ENCODE data around the gene TMEM272.
"Not testable (repeated sequence)": the region's sequence is repeated elsewhere in the genome, so short reads cannot be mapped to it uniquely, and the experiment has no call there.

The TMEM272 gene

GRCh38 chr13:51826606-51827005 is 18.4 kb downstream of the TMEM272 start:
- POLR2A ChIA-PET, result no interaction called here
- TF ChIP-seq CTBP1 (IDR thresholded peaks at IDR 0.05; ENCODE audit: borderline replicate concordance) (no peak), FOXA1 (IDR thresholded peaks at IDR 0.05) (no peak), FOXM1 (IDR thresholded peaks at IDR 0.05; ENCODE audit: borderline replicate concordance) (no peak)
- CTCF ChIA-PET, result no interaction called here
- no peak for DNase-seq (ENCODE audit: extremely low spot score)

- TF ChIP-seq SUZ12 (IDR thresholded peaks at IDR 0.05), result no peak
- TF ChIP-seq ELF4 (IDR thresholded peaks at IDR 0.05), result no peak
- TF ChIP-seq BHLHE40 (IDR thresholded peaks at IDR 0.05; ENCODE audit: borderline replicate concordance), result no peak
- no peak for TF ChIP-seq HDGF (IDR thresholded peaks at IDR 0.05; ENCODE audit: borderline replicate concordance)
- no peak for TF ChIP-seq CTBP1 (IDR thresholded peaks at IDR 0.05; ENCODE audit: borderline replicate concordance)
- no peak for TF ChIP-seq ARNT (IDR thresholded peaks at IDR 0.05)
- no peak for TF ChIP-seq ZNF384 (IDR thresholded peaks at IDR 0.05)
- no peak for TF ChIP-seq TARDBP (IDR thresholded peaks at IDR 0.05)
- no peak for TF ChIP-seq FOXA1 (IDR thresholded peaks at IDR 0.05)
- TF ChIP-seq FOXM1 (IDR thresholded peaks at IDR 0.05; ENCODE audit: borderline replicate concordance), result no peak
- no peak for TF ChIP-seq NFRKB (IDR thresholded peaks at IDR 0.05)
- no peak for TF ChIP-seq SP1 (IDR thresholded peaks at IDR 0.05)
- TF ChIP-seq PKNOX1 (IDR thresholded peaks at IDR 0.05), result no peak
- TF ChIP-seq FOXK2 (IDR thresholded peaks at IDR 0.05), result no peak
- no peak for TF ChIP-seq L3MBTL2 (conservative IDR thresholded peaks at IDR 0.05)
- no peak for TF ChIP-seq LEF1 (IDR thresholded peaks at IDR 0.05; ENCODE audit: borderline replicate concordance)
- DNase-seq (ENCODE audit: extremely low spot score), result no peak
- CTCF ChIA-PET, result no interaction called here
- POLR2A ChIA-PET, result no interaction called here
Observed at GRCh38 chr13:51825681-51826254, 19.2 kb downstream of the TMEM272 start.

GRCh38 chr13:51825165-51825592 is 19.8 kb downstream of the TMEM272 start:
- ChIA-PET POLR2A (no interaction called here), CTCF (no interaction called here)
- TF ChIP-seq LEF1 (IDR thresholded peaks at IDR 0.05; ENCODE audit: borderline replicate concordance), result no peak
- DNase-seq (ENCODE audit: extremely low spot score), result no peak

- POLR2A ChIA-PET; DNase-seq (ENCODE audit: extremely low spot score); CTCF ChIA-PET: not testable (repeated sequence)
Observed at GRCh38 chr13:51824712-51825111, 20.3 kb downstream of the TMEM272 start.

- ChIA-PET POLR2A (no interaction called here), CTCF (no interaction called here)
- no peak for TF ChIP-seq L3MBTL2 (conservative IDR thresholded peaks at IDR 0.05)
- TF ChIP-seq BHLHE40 (IDR thresholded peaks at IDR 0.05; ENCODE audit: borderline replicate concordance), result no peak
- no peak for TF ChIP-seq FOXM1 (IDR thresholded peaks at IDR 0.05; ENCODE audit: borderline replicate concordance)
- no peak for DNase-seq (ENCODE audit: extremely low spot score)
Observed at GRCh38 chr13:51823863-51824262, 21.1 kb downstream of the TMEM272 start.

- POLR2A ChIA-PET, result no interaction called here
- TF ChIP-seq BHLHE40 (IDR thresholded peaks at IDR 0.05; ENCODE audit: borderline replicate concordance), result no peak
- no peak for TF ChIP-seq SUZ12 (IDR thresholded peaks at IDR 0.05)
- no peak for TF ChIP-seq ARNT (IDR thresholded peaks at IDR 0.05)
- no peak for TF ChIP-seq CTBP1 (IDR thresholded peaks at IDR 0.05; ENCODE audit: borderline replicate concordance)
- no peak for TF ChIP-seq FOXK2 (IDR thresholded peaks at IDR 0.05)
- TF ChIP-seq HDGF (IDR thresholded peaks at IDR 0.05; ENCODE audit: borderline replicate concordance), result no peak
- no peak for TF ChIP-seq PKNOX1 (IDR thresholded peaks at IDR 0.05)
- TF ChIP-seq LEF1 (IDR thresholded peaks at IDR 0.05; ENCODE audit: borderline replicate concordance), result no peak
- no peak for TF ChIP-seq ELF4 (IDR thresholded peaks at IDR 0.05)
- TF ChIP-seq FOXM1 (IDR thresholded peaks at IDR 0.05; ENCODE audit: borderline replicate concordance), result no peak
- CTCF ChIA-PET, result no interaction called here
- no peak for DNase-seq (ENCODE audit: extremely low spot score)
Observed at GRCh38 chr13:51823359-51823758, 21.6 kb downstream of the TMEM272 start.

- DNase-seq (ENCODE audit: extremely low spot score), result no peak
- ChIA-PET CTCF (no interaction called here), POLR2A (no interaction called here)
- no peak for TF ChIP-seq FOXK2 (IDR thresholded peaks at IDR 0.05)
- no peak for TF ChIP-seq HDGF (IDR thresholded peaks at IDR 0.05; ENCODE audit: borderline replicate concordance)
- TF ChIP-seq ZNF384 (IDR thresholded peaks at IDR 0.05), result no peak
- no peak for TF ChIP-seq FOXM1 (IDR thresholded peaks at IDR 0.05; ENCODE audit: borderline replicate concordance)
Observed at GRCh38 chr13:51822106-51822815, 22.7 kb downstream of the TMEM272 start.

GRCh38 chr13:51821606-51822005 is 23.4 kb downstream of the TMEM272 start:
- TF ChIP-seq PKNOX1 (IDR thresholded peaks at IDR 0.05), result no peak
- TF ChIP-seq BHLHE40 (IDR thresholded peaks at IDR 0.05; ENCODE audit: borderline replicate concordance), result no peak
- no peak for TF ChIP-seq NFRKB (IDR thresholded peaks at IDR 0.05)
- no peak for TF ChIP-seq ZNF384 (IDR thresholded peaks at IDR 0.05)
- no peak for TF ChIP-seq LEF1 (IDR thresholded peaks at IDR 0.05; ENCODE audit: borderline replicate concordance)
- TF ChIP-seq L3MBTL2 (conservative IDR thresholded peaks at IDR 0.05), result no peak
- TF ChIP-seq HDGF (IDR thresholded peaks at IDR 0.05; ENCODE audit: borderline replicate concordance), result no peak
- TF ChIP-seq FOXA1 (IDR thresholded peaks at IDR 0.05), result no peak
- no peak for TF ChIP-seq ELF4 (IDR thresholded peaks at IDR 0.05)
- no peak for TF ChIP-seq SP1 (IDR thresholded peaks at IDR 0.05)
- TF ChIP-seq ARNT (IDR thresholded peaks at IDR 0.05), result no peak
- TF ChIP-seq FOXK2 (IDR thresholded peaks at IDR 0.05), result no peak
- ChIA-PET CTCF (no interaction called here), POLR2A (no interaction called here)
- no peak for DNase-seq (ENCODE audit: extremely low spot score)

All from HEK293T (cell line).